Immature natural killer cell (primary cell): ENCODE results near the gene SPECC1. TPM values are rescaled to one million over a fixed set of nuclear protein-coding genes. Genes with fewer than 3 reads are reported as not detected.
"Not testable (repeated sequence)": the region's sequence is repeated elsewhere in the genome, so short reads cannot be mapped to it uniquely, and the experiment has no call there.

ENCODE experiments used
- DNase-seq, 3 donors: peaks; one replicate each; pipeline ENCODE4 v3.0.0; 2022; ENCODE audit warnings: mixed read lengths in 1 of 3
- H3K27ac Mint-ChIP-seq, 6 donors: one replicate each; pipeline ENCODE4 v1.8.0; 2020; ENCODE audit warnings: mixed read lengths in 6 of 6, mild to moderate bottlenecking in 5 of 6, inconsistent platforms in 4 of 6, moderate library complexity in 3 of 6
- H3K27me3 Mint-ChIP-seq, 3 donors: one replicate each; pipeline ENCODE4 v1.8.0; 2020 to 2021; ENCODE audit warnings: low read depth in 3 of 3, mild to moderate bottlenecking in 3 of 3, mixed read lengths in 3 of 3, moderate library complexity in 3 of 3, inconsistent platforms in 1 of 3
- H3K36me3 Mint-ChIP-seq, 3 donors: one replicate each; pipeline ENCODE4 v1.8.0; 2020; ENCODE audit warnings: mixed read lengths in 3 of 3, inconsistent platforms in 2 of 3, mild to moderate bottlenecking in 2 of 3
- H3K4me1 Mint-ChIP-seq, 2 donors: one replicate each; pipeline ENCODE4 v1.8.0; 2020; ENCODE audit warnings: inconsistent platforms in 2 of 2, mild to moderate bottlenecking in 2 of 2, mixed read lengths in 2 of 2, moderate library complexity in 1 of 2
- H3K4me3 Mint-ChIP-seq, 5 donors: one replicate each; pipeline ENCODE4 v1.8.0; 2020; ENCODE audit warnings: mild to moderate bottlenecking in 5 of 5, mixed read lengths in 5 of 5, inconsistent platforms in 3 of 5, moderate library complexity in 3 of 5
- H3K9me3 Mint-ChIP-seq, 6 donors: one replicate each; pipeline ENCODE4 v1.8.0; 2020; ENCODE audit warnings: mild to moderate bottlenecking in 6 of 6, mixed read lengths in 6 of 6, inconsistent platforms in 4 of 6, moderate library complexity in 3 of 6
- polyA plus RNA-seq, 3 donors: library from polyadenylated mRNA; unstranded; fragments of 300-500 nt; fragmentation: Illumina TruSeq; gene quantifications; one replicate each; pipeline ENCODE4 v1.2.3, GENCODE V29; 2021

SPECC1 gene
- polyA plus RNA-seq, 3 donors from 2014 or later: 6.0 to 43.3 (median 25.5) TPM

DNA sequence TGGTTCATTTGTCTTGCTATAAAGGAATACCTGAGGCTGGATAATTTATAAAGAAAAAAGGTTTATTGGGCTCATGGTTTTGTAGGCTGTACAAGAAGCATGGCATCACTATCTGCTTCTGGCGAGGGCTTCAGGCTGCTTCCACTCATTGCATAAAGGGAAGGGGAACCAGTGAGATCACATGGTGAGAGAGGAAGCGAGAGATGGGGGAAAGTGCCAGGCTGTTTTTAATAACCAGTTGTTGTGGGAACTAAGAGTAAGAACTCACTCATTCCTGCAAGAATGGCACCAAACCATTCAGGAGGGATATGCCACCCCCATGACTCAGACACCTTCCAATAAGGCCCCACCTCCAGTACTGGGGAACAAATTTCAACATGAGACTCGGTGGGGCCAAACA is 24.3 kb downstream of the SPECC1 start:
- no peak for DNase-seq
- H3K4me1 Mint-ChIP-seq: peaks cover 8 to 23% of the 10 kb centered on the region in 2 donors
- H3K27ac Mint-ChIP-seq: no peak overlapping the region
- H3K9me3 Mint-ChIP-seq: no peaks in the 10 kb centered on the region
- H3K4me3 Mint-ChIP-seq: no peak overlapping the region
- peaks cover 0 to 5% (median 1%) of the 10 kb centered on the region in 3 donors for H3K27me3 Mint-ChIP-seq
- no peaks in the 10 kb centered on the region for H3K36me3 Mint-ChIP-seq

DNA sequence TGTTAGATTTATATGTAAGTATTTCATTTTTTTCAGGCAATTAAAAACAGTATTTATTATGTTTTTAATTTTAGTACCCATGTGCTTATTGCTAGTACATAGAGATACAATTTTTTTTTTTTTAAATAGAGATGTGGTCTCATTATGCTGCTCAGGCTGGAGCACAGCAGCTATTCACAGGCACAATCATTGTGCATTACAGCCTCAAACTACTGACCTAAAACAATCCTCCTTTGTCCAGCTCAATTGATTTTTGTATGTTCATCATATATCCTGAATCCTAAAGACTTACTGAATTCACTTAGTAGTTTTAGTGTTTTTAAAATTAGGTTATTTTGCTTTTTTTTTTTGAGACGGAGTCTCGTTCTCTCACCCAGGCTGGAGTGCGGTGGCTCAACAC is 26.3 kb downstream of the SPECC1 start:
- Mint-ChIP-seq H3K27ac (no peak overlapping the region), H3K4me1 (peaks cover 7 to 21% of the 10 kb centered on the region in 2 donors), H3K27me3 (peaks cover 0 to 10% (median 1%) of the 10 kb centered on the region in 3 donors), H3K4me3 (no peak overlapping the region), H3K9me3 (no peaks in the 10 kb centered on the region), H3K36me3 (no peaks in the 10 kb centered on the region)
- no peak for DNase-seq

DNA sequence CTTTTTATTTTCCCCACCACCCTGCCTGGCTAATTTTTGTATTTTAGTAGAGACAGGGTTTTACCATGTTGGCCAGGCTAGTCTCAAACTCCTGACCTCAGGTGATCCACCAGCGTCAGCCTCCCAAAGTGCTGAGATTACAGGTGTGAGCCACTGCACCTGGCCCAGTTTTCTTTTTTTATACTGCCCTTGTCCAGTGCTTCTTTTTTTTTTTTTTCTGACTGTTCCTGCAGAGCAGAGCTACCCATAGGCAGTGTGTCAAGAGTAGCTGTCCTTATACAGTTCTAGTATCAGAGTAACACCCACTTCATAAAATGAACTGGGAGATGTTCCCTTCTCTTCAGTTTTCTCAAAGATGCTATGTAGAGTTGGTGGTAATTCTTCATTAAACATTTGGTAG is 28.1 kb downstream of the SPECC1 start:
- not testable (repeated sequence) for H3K27ac Mint-ChIP-seq, H3K9me3 Mint-ChIP-seq, H3K36me3 Mint-ChIP-seq, H3K27me3 Mint-ChIP-seq, DNase-seq, H3K4me3 Mint-ChIP-seq
- peaks cover 7 to 13% of the 10 kb centered on the region in 2 donors for H3K4me1 Mint-ChIP-seq

DNA sequence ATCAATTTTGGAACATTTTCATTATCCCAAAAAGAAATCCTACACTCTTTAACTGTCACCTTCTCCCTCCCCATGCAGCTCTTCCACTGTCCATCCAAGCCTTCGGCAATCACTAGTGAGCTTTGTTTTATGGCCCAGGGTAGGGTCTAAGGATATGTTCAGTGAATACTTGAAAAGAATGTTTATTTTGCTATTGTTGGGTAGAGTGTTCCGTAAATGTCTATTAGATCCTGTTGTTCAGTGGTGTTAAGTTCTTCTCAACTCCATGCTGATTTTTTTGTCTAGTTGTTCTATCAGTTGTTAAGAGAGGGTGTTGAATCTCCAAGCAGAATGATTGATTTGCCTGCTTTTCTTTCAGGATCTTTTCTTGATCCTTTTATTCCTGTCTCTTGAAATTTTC is 29.9 kb downstream of the SPECC1 start:
- Mint-ChIP-seq H3K9me3 (no peaks in the 10 kb centered on the region), H3K4me1 (peaks cover 20 to 24% of the 10 kb centered on the region in 2 donors), H3K27ac (peak overlapping the region in 1 of 6 donors; percentile 41), H3K36me3 (no peaks in the 10 kb centered on the region), H3K27me3 (peaks cover 0 to 5% (median 0%) of the 10 kb centered on the region in 3 donors), H3K4me3 (no peak overlapping the region)
- no peak for DNase-seq

DNA sequence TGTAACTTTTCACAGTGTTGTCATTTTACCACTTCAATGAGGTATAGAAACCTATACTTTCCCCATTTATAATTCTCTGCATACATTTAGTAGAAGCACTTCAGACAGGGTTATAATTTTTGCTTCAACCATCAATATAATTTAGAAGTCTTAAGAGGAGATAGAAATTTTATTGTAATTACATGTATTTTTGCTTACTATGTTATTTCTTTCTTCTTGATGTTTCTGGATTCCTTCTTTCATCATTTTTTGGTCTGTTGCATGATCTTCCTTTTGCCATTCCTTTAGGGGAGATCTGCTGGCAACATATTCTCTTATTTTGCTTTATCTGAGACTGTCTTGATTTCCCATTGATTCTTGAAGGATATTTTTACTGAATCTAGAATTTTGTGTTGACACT is 31.1 kb downstream of the SPECC1 start:
- H3K27me3 Mint-ChIP-seq: peaks cover 0 to 5% (median 0%) of the 10 kb centered on the region in 3 donors
- H3K27ac Mint-ChIP-seq: no peak overlapping the region
- no peaks in the 10 kb centered on the region for H3K9me3 Mint-ChIP-seq
- no peak for DNase-seq
- H3K4me1 Mint-ChIP-seq: peaks cover 22 to 27% of the 10 kb centered on the region in 2 donors
- no peaks in the 10 kb centered on the region for H3K36me3 Mint-ChIP-seq
- H3K4me3 Mint-ChIP-seq: no peak overlapping the region

DNA sequence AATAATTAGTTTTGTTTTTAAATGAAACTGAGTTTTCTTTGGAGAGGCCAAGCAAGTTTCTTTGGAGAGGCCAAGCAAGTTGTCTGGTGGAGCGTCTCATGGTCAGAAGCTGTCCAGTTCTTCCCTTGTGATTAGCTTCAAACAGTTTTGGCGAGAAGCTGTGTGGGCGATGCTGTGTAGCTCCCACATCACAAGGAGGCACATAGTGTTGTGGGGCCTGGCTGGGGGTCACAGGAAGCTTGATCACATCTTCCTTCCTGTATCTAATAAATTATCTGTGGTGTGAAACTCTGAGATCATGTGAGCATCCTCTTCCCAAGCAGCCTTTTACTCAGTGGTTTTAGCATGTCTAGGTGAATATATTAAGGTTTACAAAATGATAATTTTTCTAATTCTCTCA is 33.9 kb downstream of the SPECC1 start:
- Mint-ChIP-seq H3K27ac (peak overlapping the region; percentile 8 to 90 (median 78)), H3K27me3 (peaks cover 0 to 5% (median 0%) of the 10 kb centered on the region in 3 donors), H3K4me1 (peaks cover 22 to 27% of the 10 kb centered on the region in 2 donors), H3K9me3 (no peaks in the 10 kb centered on the region), H3K4me3 (peak overlapping the region; percentile 6 to 64 (median 21)), H3K36me3 (no peaks in the 10 kb centered on the region)
- DNase-seq: peak; percentile 16 to 32 (median 20)

DNA sequence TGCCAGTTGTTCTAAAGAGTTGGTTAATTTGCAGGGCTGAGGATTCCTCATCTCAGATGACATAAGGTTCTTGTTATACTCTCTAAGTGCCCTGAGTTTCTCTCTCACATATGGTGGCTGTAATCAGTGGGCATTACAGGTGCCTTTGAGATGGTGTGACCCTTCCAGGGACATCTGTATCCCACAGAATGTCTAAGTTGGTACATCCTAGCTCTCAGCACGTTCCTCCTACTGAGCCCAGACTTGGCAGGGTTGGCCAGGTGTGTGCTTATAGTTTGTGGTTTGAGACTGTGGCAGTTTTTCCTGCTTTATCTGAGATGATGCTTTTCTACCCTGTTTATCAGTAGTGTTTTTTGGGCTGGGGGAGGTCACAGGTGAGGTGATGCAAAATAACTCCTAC is 36.3 kb downstream of the SPECC1 start:
- Mint-ChIP-seq H3K27me3 (no peaks in the 10 kb centered on the region), H3K36me3 (no peaks in the 10 kb centered on the region), H3K27ac (peak overlapping the region in 1 of 6 donors; percentile 16), H3K4me3 (no peak overlapping the region), H3K4me1 (peaks cover 22 to 27% of the 10 kb centered on the region in 2 donors), H3K9me3 (no peaks in the 10 kb centered on the region)
- DNase-seq: no peak

DNA sequence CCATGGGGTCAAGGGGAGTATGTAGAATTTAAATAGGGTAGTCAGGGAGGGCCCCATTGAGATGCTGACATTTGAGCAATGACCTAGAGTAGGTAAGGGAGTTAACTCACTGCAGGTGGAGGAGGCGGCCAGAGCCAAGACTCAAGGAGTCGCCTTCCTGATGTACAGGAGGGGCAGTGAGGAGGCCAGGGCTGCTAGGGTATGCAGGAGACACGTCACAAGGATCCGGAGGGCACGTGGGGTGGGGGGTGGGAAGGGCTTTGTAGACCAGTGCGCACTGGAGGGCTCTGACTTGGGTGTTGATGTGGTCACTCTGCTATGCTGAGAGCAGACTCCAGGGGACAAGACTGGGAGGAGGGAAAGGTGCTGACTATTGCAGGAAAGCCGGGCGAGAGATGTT is 37.5 kb downstream of the SPECC1 start:
- H3K27me3 Mint-ChIP-seq: peaks cover 0 to 2% (median 0%) of the 10 kb centered on the region in 3 donors
- H3K4me3 Mint-ChIP-seq: no peak overlapping the region
- no peaks in the 10 kb centered on the region for H3K9me3 Mint-ChIP-seq
- peaks cover 22 to 27% of the 10 kb centered on the region in 2 donors for H3K4me1 Mint-ChIP-seq
- DNase-seq: no peak
- H3K36me3 Mint-ChIP-seq: no peaks in the 10 kb centered on the region
- no peak overlapping the region for H3K27ac Mint-ChIP-seq

DNA sequence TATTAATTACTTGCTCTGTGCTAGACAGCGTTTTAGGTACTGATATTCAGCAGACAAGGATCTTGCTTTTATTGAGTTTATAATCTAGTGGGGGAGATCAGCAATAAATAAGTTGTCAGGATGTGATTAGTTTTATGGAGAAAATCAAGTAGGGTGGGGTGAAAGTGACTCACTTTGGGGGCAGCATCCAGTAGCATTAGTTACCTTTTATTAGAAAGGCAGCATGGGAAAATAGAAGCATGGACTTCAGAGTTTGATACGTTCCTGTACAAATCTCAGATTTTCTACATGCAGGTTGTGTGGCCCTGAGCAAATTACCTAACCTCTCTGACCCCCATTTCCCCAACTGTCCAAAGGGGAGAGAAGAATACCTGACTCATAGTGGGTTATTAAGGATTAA is 42.5 kb downstream of the SPECC1 start:
- Mint-ChIP-seq H3K9me3 (no peaks in the 10 kb centered on the region), H3K27me3 (peaks cover 0 to 3% (median 2%) of the 10 kb centered on the region in 3 donors), H3K4me3 (no peak overlapping the region), H3K27ac (no peak overlapping the region), H3K4me1 (no peaks in the 10 kb centered on the region), H3K36me3 (no peaks in the 10 kb centered on the region)
- DNase-seq: no peak

DNA sequence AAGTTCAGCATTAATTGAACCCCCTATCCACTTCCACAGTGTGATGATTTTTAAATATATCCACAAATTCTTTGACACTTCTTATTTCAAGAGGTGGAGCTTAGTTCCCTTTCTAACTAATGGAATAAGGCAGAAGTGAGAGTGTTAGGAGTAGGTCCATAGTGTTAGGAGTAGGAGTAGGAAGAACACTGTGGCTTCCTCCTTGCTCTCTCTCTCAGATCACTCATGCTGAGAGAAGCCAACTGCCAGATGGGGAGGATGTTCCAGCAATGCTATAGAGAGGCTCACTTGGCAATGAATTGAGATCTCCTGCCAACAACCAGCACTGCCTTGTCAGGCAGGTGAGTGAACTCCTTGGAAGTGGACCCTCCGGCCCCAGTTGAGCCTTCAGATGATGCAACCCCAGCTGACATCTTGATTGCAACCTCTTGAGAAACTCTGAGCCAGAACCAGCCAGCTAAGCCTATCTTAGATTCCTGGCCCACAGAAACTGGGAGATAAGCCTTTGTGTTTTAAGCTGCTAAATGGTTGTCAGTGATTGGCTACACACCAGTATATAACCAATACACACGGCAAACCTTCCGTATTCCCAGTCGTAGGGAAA is 44.3 kb downstream of the SPECC1 start:
- no peak overlapping the region for H3K27ac Mint-ChIP-seq
- no peaks in the 10 kb centered on the region for H3K4me1 Mint-ChIP-seq
- no peaks in the 10 kb centered on the region for H3K9me3 Mint-ChIP-seq
- no peaks in the 10 kb centered on the region for H3K36me3 Mint-ChIP-seq
- no peak overlapping the region for H3K4me3 Mint-ChIP-seq
- H3K27me3 Mint-ChIP-seq: peaks cover 0 to 3% (median 2%) of the 10 kb centered on the region in 3 donors
- no peak for DNase-seq

DNA sequence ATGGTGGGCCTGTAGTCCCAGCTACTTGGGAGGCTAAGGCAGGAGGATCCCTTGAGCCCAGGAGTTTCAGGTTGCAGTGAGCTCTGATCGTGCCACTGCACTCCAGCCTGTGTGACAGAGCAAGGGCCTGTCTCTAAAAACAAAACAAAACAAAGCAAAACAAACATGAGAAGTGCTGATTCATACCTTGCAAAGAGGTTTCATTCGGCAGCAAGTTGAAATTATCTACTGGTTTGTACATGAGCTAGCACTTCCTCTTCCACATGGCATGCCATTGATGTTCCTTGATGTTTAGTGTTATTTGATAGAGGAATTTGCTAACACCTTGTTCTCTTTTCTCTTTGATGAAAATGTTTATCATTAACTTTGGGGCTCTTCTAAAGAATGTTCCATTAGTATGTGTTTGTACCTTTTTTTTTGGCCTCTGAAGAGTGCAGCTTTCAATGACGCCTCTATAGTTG is 50.6 kb downstream of the SPECC1 start:
- no peak for DNase-seq
- no peaks in the 10 kb centered on the region for H3K9me3 Mint-ChIP-seq
- H3K27me3 Mint-ChIP-seq: peaks cover 0 to 5% (median 1%) of the 10 kb centered on the region in 3 donors
- H3K4me1 Mint-ChIP-seq: no peaks in the 10 kb centered on the region
- H3K4me3 Mint-ChIP-seq: no peak overlapping the region
- no peaks in the 10 kb centered on the region for H3K36me3 Mint-ChIP-seq
- no peak overlapping the region for H3K27ac Mint-ChIP-seq

DNA sequence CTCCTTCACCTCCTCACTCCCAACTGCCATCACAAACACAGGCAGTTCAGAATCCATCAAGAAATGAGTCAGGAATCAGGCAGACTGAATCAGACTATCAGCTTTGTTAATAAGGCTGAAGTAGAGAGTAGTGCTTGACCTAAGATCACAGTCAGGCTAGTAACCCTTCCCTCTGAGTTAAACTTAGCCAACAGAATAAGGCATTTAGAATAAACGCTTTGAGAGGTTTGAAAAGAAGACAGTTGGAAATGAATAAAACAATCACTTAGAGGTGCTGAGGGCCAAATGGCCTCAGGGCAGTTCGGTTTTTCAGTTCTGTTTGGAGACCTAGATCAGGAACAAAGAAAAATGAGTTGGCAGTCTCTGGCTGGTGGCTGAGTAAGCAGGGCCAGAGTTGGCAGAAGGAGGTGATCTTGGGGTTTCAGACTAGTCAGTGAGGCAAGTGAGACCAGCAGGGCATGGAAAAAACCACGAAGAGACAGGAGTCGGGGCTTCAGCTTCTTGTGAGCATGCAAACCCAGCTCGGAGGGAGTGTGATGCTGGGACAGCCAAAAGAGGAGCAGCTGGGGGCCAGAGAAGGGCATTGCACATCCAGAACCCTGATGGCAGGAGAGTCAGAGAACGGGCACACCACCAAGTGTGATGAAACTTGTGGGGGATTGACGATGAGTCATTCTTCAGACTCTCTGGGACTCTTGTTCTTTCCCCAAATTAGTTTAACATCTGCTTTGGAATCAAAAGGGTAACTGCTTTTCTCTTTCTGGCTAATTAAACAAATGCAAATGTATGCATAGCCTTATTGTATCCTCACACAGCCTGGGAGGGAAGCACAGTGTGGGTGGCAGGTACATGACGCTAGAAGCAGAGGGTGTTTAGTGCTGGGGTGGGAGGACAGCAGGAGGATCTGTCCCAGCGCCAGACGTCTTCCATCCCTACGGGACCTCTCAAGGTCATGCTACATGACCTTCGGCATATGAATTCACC is 54.8 kb downstream of the SPECC1 start:
- H3K36me3 Mint-ChIP-seq: no peaks in the 10 kb centered on the region
- H3K27me3 Mint-ChIP-seq: peaks cover 0 to 5% (median 1%) of the 10 kb centered on the region in 3 donors
- no peak for DNase-seq
- H3K4me1 Mint-ChIP-seq: no peaks in the 10 kb centered on the region
- no peak overlapping the region for H3K4me3 Mint-ChIP-seq
- H3K27ac Mint-ChIP-seq: no peak overlapping the region
- no peaks in the 10 kb centered on the region for H3K9me3 Mint-ChIP-seq

DNA sequence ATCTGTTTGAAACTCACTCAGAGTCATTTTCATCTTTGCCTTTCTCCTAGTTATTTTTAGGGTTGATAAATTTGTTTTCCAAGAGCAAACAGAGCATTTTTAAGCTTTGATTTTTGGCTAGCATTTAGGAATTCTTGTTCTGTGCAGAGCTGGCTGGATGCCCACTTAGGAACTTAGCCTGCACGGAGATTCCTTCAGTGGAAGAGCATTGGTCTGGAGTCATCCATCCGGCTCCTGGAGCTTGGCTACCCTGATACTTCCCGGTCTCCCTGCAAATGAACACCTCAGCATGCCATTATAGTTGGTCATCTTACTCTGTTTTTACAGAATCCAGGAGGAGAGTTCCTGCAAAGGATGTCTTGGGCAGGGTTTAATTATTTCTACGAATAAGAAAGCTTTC is 57.1 kb downstream of the SPECC1 start:
- DNase-seq: no peak
- H3K27me3 Mint-ChIP-seq: peaks cover 0 to 5% (median 1%) of the 10 kb centered on the region in 3 donors
- no peak overlapping the region for H3K4me3 Mint-ChIP-seq
- no peaks in the 10 kb centered on the region for H3K36me3 Mint-ChIP-seq
- no peak overlapping the region for H3K27ac Mint-ChIP-seq
- H3K9me3 Mint-ChIP-seq: no peaks in the 10 kb centered on the region
- no peaks in the 10 kb centered on the region for H3K4me1 Mint-ChIP-seq

DNA sequence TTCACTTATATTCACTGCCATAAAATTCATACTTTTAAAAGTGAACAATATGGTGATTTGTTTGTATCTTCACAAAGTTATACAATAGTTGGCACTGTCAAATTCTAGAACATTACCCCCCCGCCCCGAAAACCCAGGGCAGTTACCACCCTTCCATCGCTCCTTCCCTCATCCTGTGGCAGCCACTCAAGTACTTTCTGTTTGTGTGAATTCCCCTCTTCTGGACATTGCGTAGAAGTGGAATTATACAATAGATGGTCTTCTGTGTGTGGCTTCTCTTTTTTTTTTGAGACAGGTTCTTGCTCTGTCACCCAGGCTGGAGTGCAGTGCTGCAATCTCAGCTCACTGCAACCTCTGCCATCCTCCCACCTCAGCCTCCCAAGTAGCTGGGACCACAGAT is 58.6 kb downstream of the SPECC1 start:
- Mint-ChIP-seq H3K27ac (no peak overlapping the region), H3K27me3 (peaks cover 0 to 5% (median 1%) of the 10 kb centered on the region in 3 donors), H3K4me1 (peaks cover 3 to 5% of the 10 kb centered on the region in 2 donors), H3K9me3 (no peaks in the 10 kb centered on the region), H3K36me3 (no peaks in the 10 kb centered on the region), H3K4me3 (no peak overlapping the region)
- no peak for DNase-seq
